ENCODE results near the gene RNF11.

RNF11 gene

GRCh38 chr1:51321924-51322280 is 85.8 kb downstream of the RNF11 start:
- TF ChIP-seq SUZ12 (IDR thresholded peaks at IDR 0.05; ENCODE audit: extremely low read depth, insufficient read depth, insufficient read length) (no peak), ZNF274 (IDR thresholded peaks at IDR 0.05; ENCODE audit: low read depth, low read length) (no peak), YY1 (IDR thresholded peaks at IDR 0.05; ENCODE audit: insufficient read depth, insufficient read length) (no peak)
- H3K36me3 ChIP-seq (ENCODE audit: insufficient read depth, insufficient read length, low read length): no peaks in the 10 kb centered on the region
- no peak for DNase-seq (ENCODE audit: low read depth, low spot score)

GRCh38 chr1:51322417-51323101 is 86.5 kb downstream of the RNF11 start:
- Histone ChIP-seq H3K9me3 (ENCODE audit: insufficient read depth, low read length) (no peaks in the 10 kb centered on the region), H3K36me3 (ENCODE audit: insufficient read depth, insufficient read length, low read length) (no peaks in the 10 kb centered on the region), H3K4me3 (ENCODE audit: insufficient read length, low read depth) (no peak overlapping the region), H3K4me1 (ENCODE audit: insufficient read depth, insufficient read length) (peaks cover 7% of the 10 kb centered on the region), H3K27me3 (ENCODE audit: insufficient read depth, insufficient read length) (no peaks in the 10 kb centered on the region), H3K9ac (ENCODE audit: insufficient read length, low read depth) (no peak overlapping the region)
- no peak for DNase-seq (ENCODE audit: low read depth, low spot score)
- TF ChIP-seq YY1 (IDR thresholded peaks at IDR 0.05; ENCODE audit: insufficient read depth, insufficient read length) (no peak), ZNF274 (IDR thresholded peaks at IDR 0.05; ENCODE audit: low read depth, low read length) (no peak), SUZ12 (IDR thresholded peaks at IDR 0.05; ENCODE audit: extremely low read depth, insufficient read depth, insufficient read length) (no peak)

More at GRCh38 chr1:51321924-51322280, 85.8 kb downstream of the RNF11 start:
- H3K27me3 ChIP-seq (ENCODE audit: insufficient read depth, insufficient read length): no peaks in the 10 kb centered on the region
- no peak overlapping the region for H3K9ac ChIP-seq (ENCODE audit: insufficient read length, low read depth)
- peaks cover 10% of the 10 kb centered on the region for H3K4me1 ChIP-seq (ENCODE audit: insufficient read depth, insufficient read length)
- no peaks in the 10 kb centered on the region for H3K9me3 ChIP-seq (ENCODE audit: insufficient read depth, low read length)
- no peak overlapping the region for H3K4me3 ChIP-seq (ENCODE audit: insufficient read length, low read depth)
